HUES64 (cell line): ENCODE data around the gene EEFSEC.

Experiments
- H3K27ac ChIP-seq: 2 replicates; pipeline ENCODE4 v1.7.0; 2013; ENCODE audit warnings: low read depth, low read length, inconsistent platforms
- H3K27me3 ChIP-seq: 2 replicates; pipeline ENCODE4 v1.6.1; 2013; ENCODE audit warnings: mild to moderate bottlenecking, low read length; ENCODE audit not compliant: insufficient read depth
- H3K36me3 ChIP-seq: 2 replicates; pipeline ENCODE4 v1.6.1; 2013; ENCODE audit warnings: mild to moderate bottlenecking, low read length; ENCODE audit not compliant: insufficient read depth
- H3K4me1 ChIP-seq: 2 replicates; pipeline ENCODE4 v1.6.1; 2013; ENCODE audit warnings: mild to moderate bottlenecking, low read length, moderate library complexity; ENCODE audit not compliant: insufficient read depth
- H3K4me3 ChIP-seq: 2 replicates; pipeline ENCODE4 v1.5.1; 2013; ENCODE audit warnings: mild to moderate bottlenecking, low read length, moderate library complexity
- H3K9ac ChIP-seq: 2 replicates; pipeline ENCODE4 v1.6.1; 2013; ENCODE audit warnings: mild to moderate bottlenecking, low read depth, low read length
- H3K9me3 ChIP-seq: 2 replicates; pipeline ENCODE4 v1.6.1; 2013; ENCODE audit warnings: low read depth, low read length; ENCODE audit not compliant: insufficient read depth
- WGBS: fragments of 150-250, 120-280 bp; methylation state at CpG from one replicate; pipeline ENCODE4 v1.1.7; 2013; ENCODE audit warnings: missing lambda C conversion rate; 5-methylcytosine and 5-hydroxymethylcytosine counted together

EEFSEC gene

GRCh38 chr3:128296469-128297251 is 143.4 kb downstream of the EEFSEC start:
- no peak overlapping the region for H3K27ac ChIP-seq
- WGBS: 92% methylated on average over 10 of the region's 10 CpGs
- no peaks in the 10 kb centered on the region for H3K4me1 ChIP-seq
- no peaks in the 10 kb centered on the region for H3K27me3 ChIP-seq
- no peaks in the 10 kb centered on the region for H3K36me3 ChIP-seq
- H3K9me3 ChIP-seq: no peaks in the 10 kb centered on the region
- no peak overlapping the region for H3K9ac ChIP-seq
- no peak overlapping the region for H3K4me3 ChIP-seq

- 86% methylated on average over 2 of the region's 2 CpGs for WGBS
- Histone ChIP-seq H3K4me1 (no peaks in the 10 kb centered on the region), H3K9ac (no peak overlapping the region), H3K27me3 (no peaks in the 10 kb centered on the region), H3K36me3 (no peaks in the 10 kb centered on the region), H3K4me3 (no peak overlapping the region), H3K9me3 (no peaks in the 10 kb centered on the region), H3K27ac (no peak overlapping the region)
Observed at GRCh38 chr3:128297401-128298138, 144.3 kb downstream of the EEFSEC start.

- no peak overlapping the region for H3K27ac ChIP-seq
- H3K4me1 ChIP-seq: no peaks in the 10 kb centered on the region
- no peaks in the 10 kb centered on the region for H3K36me3 ChIP-seq
- 94% methylated on average over 8 of the region's 8 CpGs for WGBS
- no peaks in the 10 kb centered on the region for H3K27me3 ChIP-seq
- no peaks in the 10 kb centered on the region for H3K9me3 ChIP-seq
- H3K4me3 ChIP-seq: no peak overlapping the region
- no peak overlapping the region for H3K9ac ChIP-seq
Observed at GRCh38 chr3:128301186-128302023, 148.1 kb downstream of the EEFSEC start.

- WGBS: no CpG with 5 or more reads among the region's 2 CpGs
- Histone ChIP-seq H3K4me3 (no peak overlapping the region), H3K27ac (no peak overlapping the region), H3K4me1 (no peaks in the 10 kb centered on the region), H3K9ac (no peak overlapping the region), H3K9me3 (no peaks in the 10 kb centered on the region), H3K36me3 (no peaks in the 10 kb centered on the region), H3K27me3 (no peaks in the 10 kb centered on the region)
Observed at GRCh38 chr3:128306481-128306880, 153.2 kb downstream of the EEFSEC start.

GRCh38 chr3:128307029-128307633 is 153.8 kb downstream of the EEFSEC start:
- Histone ChIP-seq H3K9me3 (no peaks in the 10 kb centered on the region), H3K27ac (no peak overlapping the region), H3K4me1 (no peaks in the 10 kb centered on the region), H3K9ac (no peak overlapping the region), H3K36me3 (no peaks in the 10 kb centered on the region), H3K27me3 (no peaks in the 10 kb centered on the region), H3K4me3 (no peak overlapping the region)
- 85% methylated on average over 3 of the region's 3 CpGs for WGBS

- no peak overlapping the region for H3K9ac ChIP-seq
- H3K27ac ChIP-seq: no peak overlapping the region
- H3K4me3 ChIP-seq: no peak overlapping the region
- H3K27me3 ChIP-seq: no peaks in the 10 kb centered on the region
- no peaks in the 10 kb centered on the region for H3K36me3 ChIP-seq
- no peaks in the 10 kb centered on the region for H3K4me1 ChIP-seq
- H3K9me3 ChIP-seq: no peaks in the 10 kb centered on the region
- 95% methylated on average over 6 of the region's 6 CpGs for WGBS
Observed at GRCh38 chr3:128307781-128308469, 154.6 kb downstream of the EEFSEC start.

GRCh38 chr3:128309026-128309425 is 155.7 kb downstream of the EEFSEC start:
- H3K36me3 ChIP-seq: no peaks in the 10 kb centered on the region
- no peaks in the 10 kb centered on the region for H3K9me3 ChIP-seq
- H3K4me1 ChIP-seq: no peaks in the 10 kb centered on the region
- no peak overlapping the region for H3K9ac ChIP-seq
- WGBS: 93% methylated on average over 8 of the region's 8 CpGs
- no peaks in the 10 kb centered on the region for H3K27me3 ChIP-seq
- H3K4me3 ChIP-seq: no peak overlapping the region
- no peak overlapping the region for H3K27ac ChIP-seq

- H3K9me3 ChIP-seq: no peaks in the 10 kb centered on the region
Observed at GRCh38 chr3:128310286-128311058, 157.2 kb downstream of the EEFSEC start.

GRCh38 chr3:128311441-128311844 is 158.2 kb downstream of the EEFSEC start:
- Histone ChIP-seq H3K27ac (no peak overlapping the region), H3K9me3 (no peaks in the 10 kb centered on the region), H3K36me3 (no peaks in the 10 kb centered on the region), H3K4me3 (no peak overlapping the region), H3K9ac (no peak overlapping the region), H3K27me3 (no peaks in the 10 kb centered on the region), H3K4me1 (no peaks in the 10 kb centered on the region)
- 87% methylated on average over 5 of the region's 5 CpGs for WGBS

More at GRCh38 chr3:128310286-128311058, 157.2 kb downstream of the EEFSEC start:
- H3K9ac ChIP-seq: no peak overlapping the region
- 91% methylated on average over 4 of the region's 4 CpGs for WGBS
- H3K4me1 ChIP-seq: no peaks in the 10 kb centered on the region
- H3K27me3 ChIP-seq: no peaks in the 10 kb centered on the region
- no peaks in the 10 kb centered on the region for H3K36me3 ChIP-seq
- H3K27ac ChIP-seq: no peak overlapping the region
- H3K4me3 ChIP-seq: no peak overlapping the region

GRCh38 chr3:128312271-128312670 is 159.0 kb downstream of the EEFSEC start:
- Histone ChIP-seq H3K9me3 (no peaks in the 10 kb centered on the region), H3K4me3 (no peak overlapping the region), H3K9ac (no peak overlapping the region), H3K27me3 (no peaks in the 10 kb centered on the region), H3K36me3 (no peaks in the 10 kb centered on the region), H3K27ac (no peak overlapping the region), H3K4me1 (no peaks in the 10 kb centered on the region)
- WGBS: 95% methylated on average over 10 of the region's 10 CpGs
